ENCODE results near the gene NKAIN1. TPM values are rescaled to one million over a fixed set of nuclear protein-coding genes. Genes with fewer than 3 reads are reported as not detected.
"Not testable (repeated sequence)": the region's sequence is repeated elsewhere in the genome, so short reads cannot be mapped to it uniquely, and the experiment has no call there.

NKAIN1 gene
- total RNA-seq, 4 donors from 2014 or later: 0.09 to 0.30 (median 0.12) TPM; not detected in 1

GRCh38 chr1:31266547-31266946, 26.9 kb upstream of the NKAIN1 start:
- Histone ChIP-seq H3K4me1 (peaks cover 0 to 8% (median 0%) of the 10 kb centered on the region in 3 donors), H3K36me3 (peaks cover 7 to 99% (median 27%) of the 10 kb centered on the region in 3 donors), H3K27ac (no peak overlapping the region), H3K27me3 (no peaks in the 10 kb centered on the region), H3K9me3 (no peaks in the 10 kb centered on the region), H3K4me3 (no peak overlapping the region)
- intact Hi-C loops (cut with DNase I): no loop called here
- 72 to 78% methylated on average over 2 of the region's 2 CpGs for WGBS, 2 donors
- no peak for TF ChIP-seq CTCF (IDR thresholded peaks at IDR 0.05)
- no peak for TF ChIP-seq POLR2A (IDR thresholded peaks at IDR 0.05)
- DNase-seq: no peak

- 46% methylated on average over 1 of the region's 1 CpG for WGBS, 2 donors
- intact Hi-C loops (cut with DNase I): no loop called here
Measured at GRCh38 chr1:31264790-31265386, 25.2 kb upstream of the NKAIN1 start.

GRCh38 chr1:31263408-31263807, 23.7 kb upstream of the NKAIN1 start:
- DNase-seq: no peak
- no peak overlapping the region for H3K4me3 ChIP-seq
- TF ChIP-seq POLR2A (IDR thresholded peaks at IDR 0.05) (no peak), CTCF (IDR thresholded peaks at IDR 0.05) (no peak)
- H3K27me3 ChIP-seq: no peaks in the 10 kb centered on the region
- no peaks in the 10 kb centered on the region for H3K9me3 ChIP-seq
- H3K27ac ChIP-seq: no peak overlapping the region
- WGBS, 2 donors: 93 to 100% methylated on average over 3 of the region's 3 CpGs
- intact Hi-C loops (cut with DNase I): no loop called here
- H3K36me3 ChIP-seq: peaks cover 9 to 99% (median 38%) of the 10 kb centered on the region in 3 donors
- peaks cover 0 to 8% (median 0%) of the 10 kb centered on the region in 3 donors for H3K4me1 ChIP-seq

More at GRCh38 chr1:31264790-31265386, 25.2 kb upstream of the NKAIN1 start:
- TF ChIP-seq CTCF (IDR thresholded peaks at IDR 0.05) (no peak), POLR2A (IDR thresholded peaks at IDR 0.05) (no peak)
- no peak overlapping the region for H3K4me3 ChIP-seq
- no peak overlapping the region for H3K27ac ChIP-seq
- no peaks in the 10 kb centered on the region for H3K9me3 ChIP-seq
- H3K27me3 ChIP-seq: no peaks in the 10 kb centered on the region
- peaks cover 10 to 99% (median 38%) of the 10 kb centered on the region in 3 donors for H3K36me3 ChIP-seq
- H3K4me1 ChIP-seq: peaks cover 0 to 8% (median 0%) of the 10 kb centered on the region in 3 donors
- no peak for DNase-seq

- H3K4me3 ChIP-seq; DNase-seq; H3K4me1 ChIP-seq; intact Hi-C loops (cut with DNase I); H3K9me3 ChIP-seq; H3K27me3 ChIP-seq; H3K27ac ChIP-seq: not testable (repeated sequence)
- H3K36me3 ChIP-seq: peaks cover 8 to 99% (median 34%) of the 10 kb centered on the region in 3 donors
- 78 to 100% methylated on average over 3 to 4 of the region's 5 CpGs for WGBS, 2 donors
Measured at GRCh38 chr1:31262393-31262792, 22.7 kb upstream of the NKAIN1 start.

GRCh38 chr1:31261916-31262315, 22.2 kb upstream of the NKAIN1 start:
- no peak overlapping the region for H3K4me3 ChIP-seq
- H3K9me3 ChIP-seq: no peaks in the 10 kb centered on the region
- 91 to 93% methylated on average over 3 of the region's 3 CpGs for WGBS, 2 donors
- H3K27me3 ChIP-seq: no peaks in the 10 kb centered on the region
- DNase-seq: no peak
- intact Hi-C loops (cut with DNase I): no loop called here
- TF ChIP-seq POLR2A (IDR thresholded peaks at IDR 0.05) (no peak), CTCF (IDR thresholded peaks at IDR 0.05) (no peak)
- H3K27ac ChIP-seq: no peak overlapping the region
- H3K4me1 ChIP-seq: peaks cover 0 to 8% (median 0%) of the 10 kb centered on the region in 3 donors
- H3K36me3 ChIP-seq: peaks cover 8 to 99% (median 29%) of the 10 kb centered on the region in 3 donors

Data from esophagus squamous epithelium (tissue), 5 donors.